CD4-positive, alpha-beta T cell treated with Interleukin-4 for 1 hour (primary cell): ENCODE results near the gene DISP1.
"Not testable (repeated sequence)": the region's sequence is repeated elsewhere in the genome, so short reads cannot be mapped to it uniquely, and the experiment has no call there.

Source experiments
- DNase-seq, 2 donors: peaks; one replicate each; pipeline ENCODE4 v3.0.0-alpha.2; 2020 to 2022

The DISP1 gene

GRCh38 chr1:222798975-222799374, 15.9 kb upstream of the DISP1 start:
- DNase-seq: no peak

- no peak for DNase-seq
These were observed 13.8 kb upstream of the DISP1 start for GRCh38 chr1:222801067-222801466.

GRCh38 chr1:222811671-222812070, 3.2 kb upstream of the DISP1 start:
- no peak for DNase-seq

GRCh38 chr1:222813866-222814535, 838 bp upstream of the DISP1 start:
- no peak for DNase-seq

GRCh38 chr1:222815440-222815765, 564 bp downstream of the DISP1 start:
- DNase-seq: no peak

GRCh38 chr1:222817529-222817928, 2.7 kb downstream of the DISP1 start:
- no peak for DNase-seq

GRCh38 chr1:222818171-222818570, 3.3 kb downstream of the DISP1 start:
- no peak for DNase-seq

- no peak for DNase-seq
These were observed 5.4 kb downstream of the DISP1 start for GRCh38 chr1:222820171-222820712.

- DNase-seq: no peak
These were observed 6.4 kb downstream of the DISP1 start for GRCh38 chr1:222821239-222821638.

- no peak for DNase-seq
These were observed 8.9 kb downstream of the DISP1 start for GRCh38 chr1:222823695-222824094.

- no peak for DNase-seq
These were observed 9.8 kb downstream of the DISP1 start for GRCh38 chr1:222824641-222825040.

GRCh38 chr1:222828939-222829338, 14.1 kb downstream of the DISP1 start:
- no peak for DNase-seq

GRCh38 chr1:222829868-222830267, 15.0 kb downstream of the DISP1 start:
- no peak for DNase-seq

- DNase-seq: no peak
These were observed 18.6 kb downstream of the DISP1 start for GRCh38 chr1:222833356-222833876.

GRCh38 chr1:222843469-222844410, 28.9 kb downstream of the DISP1 start:
- DNase-seq: no peak

- no peak for DNase-seq
These were observed 29.6 kb downstream of the DISP1 start for GRCh38 chr1:222844411-222844779.

GRCh38 chr1:222845763-222846162, 30.9 kb downstream of the DISP1 start:
- DNase-seq: no peak

GRCh38 chr1:222850550-222850949, 35.7 kb downstream of the DISP1 start:
- DNase-seq: not testable (repeated sequence)

- DNase-seq: no peak
These were observed 37.5 kb downstream of the DISP1 start for GRCh38 chr1:222852326-222852725.

- DNase-seq: no peak
These were observed 46.2 kb downstream of the DISP1 start for GRCh38 chr1:222861062-222861461.
